Measurements from ENCODE around the gene ZFPM1. TPM values are rescaled to one million over a fixed set of nuclear protein-coding genes. Genes with fewer than 3 reads are reported as not detected.

The ZFPM1 gene
- total RNA-seq, 1 donor from 2014 or later: 0.79 TPM

GRCh38 chr16:88531931-88532433 lies 78.9 kb downstream of the ZFPM1 start:
- DNase-seq (ENCODE audit: low read depth): no peak
- H3K36me3 ChIP-seq (ENCODE audit: control insufficient read depth, insufficient read depth, low read length): no peaks in the 10 kb centered on the region
- H3K27me3 ChIP-seq (ENCODE audit: control insufficient read depth, insufficient read depth, low read length): no peaks in the 10 kb centered on the region
- no peak overlapping the region for H3K4me3 ChIP-seq (ENCODE audit: low read depth, low read length)
- FAIRE-seq: no peak
- no peak for TF ChIP-seq CTCF (IDR thresholded peaks at IDR 0.05; ENCODE audit: insufficient read depth, low read length, severe bottlenecking)

GRCh38 chr16:88532434-88533241 lies 79.6 kb downstream of the ZFPM1 start:
- H3K4me3 ChIP-seq (ENCODE audit: low read depth, low read length): peak overlapping the region; percentile 42
- no peak for FAIRE-seq

GRCh38 chr16:88533381-88533917 lies 80.4 kb downstream of the ZFPM1 start:
- peaks cover 2% of the 10 kb centered on the region for H3K27me3 ChIP-seq (ENCODE audit: control insufficient read depth, insufficient read depth, low read length)
- no peak for FAIRE-seq
- peak; percentile 12 for DNase-seq (ENCODE audit: low read depth)
- H3K4me3 ChIP-seq (ENCODE audit: low read depth, low read length): peak overlapping the region; percentile 42
- TF ChIP-seq CTCF (IDR thresholded peaks at IDR 0.05; ENCODE audit: insufficient read depth, low read length, severe bottlenecking): no peak
- no peaks in the 10 kb centered on the region for H3K36me3 ChIP-seq (ENCODE audit: control insufficient read depth, insufficient read depth, low read length)

More at GRCh38 chr16:88532434-88533241, 79.6 kb downstream of the ZFPM1 start:
- Histone ChIP-seq H3K36me3 (ENCODE audit: control insufficient read depth, insufficient read depth, low read length) (no peaks in the 10 kb centered on the region), H3K27me3 (ENCODE audit: control insufficient read depth, insufficient read depth, low read length) (peaks cover under 1% of the 10 kb centered on the region)
- no peak for DNase-seq (ENCODE audit: low read depth)
- TF ChIP-seq CTCF (IDR thresholded peaks at IDR 0.05; ENCODE audit: insufficient read depth, low read length, severe bottlenecking): no peak

- DNase-seq (ENCODE audit: low read depth) (peak; percentile 30), FAIRE-seq (no peak)
- Histone ChIP-seq H3K36me3 (ENCODE audit: control insufficient read depth, insufficient read depth, low read length) (no peaks in the 10 kb centered on the region), H3K4me3 (ENCODE audit: low read depth, low read length) (peak overlapping the region; percentile 62), H3K27me3 (ENCODE audit: control insufficient read depth, insufficient read depth, low read length) (peaks cover 2% of the 10 kb centered on the region)
- TF ChIP-seq CTCF (IDR thresholded peaks at IDR 0.05; ENCODE audit: insufficient read depth, low read length, severe bottlenecking): peak; percentile 8
Measured at GRCh38 chr16:88533932-88534637, 81.0 kb downstream of the ZFPM1 start.

GRCh38 chr16:88534638-88535190 lies 81.6 kb downstream of the ZFPM1 start:
- TF ChIP-seq CTCF (IDR thresholded peaks at IDR 0.05; ENCODE audit: insufficient read depth, low read length, severe bottlenecking): peak; percentile 24
- DNase-seq (ENCODE audit: low read depth): peak; percentile 8
- Histone ChIP-seq H3K4me3 (ENCODE audit: low read depth, low read length) (peak overlapping the region; percentile 62), H3K27me3 (ENCODE audit: control insufficient read depth, insufficient read depth, low read length) (peaks cover 2% of the 10 kb centered on the region), H3K36me3 (ENCODE audit: control insufficient read depth, insufficient read depth, low read length) (no peaks in the 10 kb centered on the region)
- FAIRE-seq: no peak

Data from bronchial epithelial cell (primary cell).